HG02798 (cell line): ENCODE data around the gene ENTHD1.
"Not testable (repeated sequence)": the region's sequence is repeated elsewhere in the genome, so short reads cannot be mapped to it uniquely, and the experiment has no call there.

Experiments used
- ATAC-seq: cut with Tn5 transposase; IDR thresholded peaks from one replicate; pipeline ENCODE4 v1.9.1; 2021; ENCODE audit warnings: mild to moderate bottlenecking; ENCODE audit not compliant: unreplicated experiment, poor library complexity

ENTHD1 gene

DNA sequence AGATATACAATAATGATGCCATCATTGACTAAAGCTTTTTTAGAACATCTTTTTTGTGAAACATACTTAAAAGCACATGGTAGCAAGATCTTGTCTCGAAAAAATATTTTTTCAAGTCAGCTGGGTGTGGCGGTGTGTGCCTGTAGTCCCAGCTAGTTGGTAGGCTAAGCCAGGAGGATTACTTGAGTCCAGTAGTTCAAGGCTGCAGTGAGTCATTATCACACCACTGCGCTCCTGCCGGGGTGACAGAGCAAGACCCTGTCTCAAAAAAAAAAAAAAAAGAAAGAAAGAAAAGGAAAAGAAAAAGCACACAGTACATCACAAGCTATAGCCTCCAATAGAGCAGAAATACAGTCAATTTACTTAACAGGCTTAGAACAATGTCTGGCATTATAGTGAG, 37.0 kb downstream of the ENTHD1 start:
- no peak for ATAC-seq

DNA sequence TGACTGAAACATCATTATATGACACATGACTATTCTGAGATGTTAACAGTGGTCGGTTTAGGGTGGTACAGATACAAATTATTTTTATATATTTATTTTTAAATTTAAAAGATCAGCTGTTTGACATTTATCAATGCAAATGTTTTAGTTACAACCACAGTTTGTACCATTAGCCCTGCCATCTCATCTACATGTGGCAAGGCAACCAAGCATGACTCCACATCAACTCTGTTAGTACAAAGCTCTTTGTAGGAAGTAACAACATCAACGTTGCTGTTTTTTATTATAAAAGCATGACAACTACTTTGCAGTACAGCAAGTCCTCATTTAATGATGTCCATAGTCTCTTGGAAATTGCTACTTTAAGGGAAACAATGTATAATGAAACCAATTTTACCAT, 40.8 kb downstream of the ENTHD1 start:
- no peak for ATAC-seq

DNA sequence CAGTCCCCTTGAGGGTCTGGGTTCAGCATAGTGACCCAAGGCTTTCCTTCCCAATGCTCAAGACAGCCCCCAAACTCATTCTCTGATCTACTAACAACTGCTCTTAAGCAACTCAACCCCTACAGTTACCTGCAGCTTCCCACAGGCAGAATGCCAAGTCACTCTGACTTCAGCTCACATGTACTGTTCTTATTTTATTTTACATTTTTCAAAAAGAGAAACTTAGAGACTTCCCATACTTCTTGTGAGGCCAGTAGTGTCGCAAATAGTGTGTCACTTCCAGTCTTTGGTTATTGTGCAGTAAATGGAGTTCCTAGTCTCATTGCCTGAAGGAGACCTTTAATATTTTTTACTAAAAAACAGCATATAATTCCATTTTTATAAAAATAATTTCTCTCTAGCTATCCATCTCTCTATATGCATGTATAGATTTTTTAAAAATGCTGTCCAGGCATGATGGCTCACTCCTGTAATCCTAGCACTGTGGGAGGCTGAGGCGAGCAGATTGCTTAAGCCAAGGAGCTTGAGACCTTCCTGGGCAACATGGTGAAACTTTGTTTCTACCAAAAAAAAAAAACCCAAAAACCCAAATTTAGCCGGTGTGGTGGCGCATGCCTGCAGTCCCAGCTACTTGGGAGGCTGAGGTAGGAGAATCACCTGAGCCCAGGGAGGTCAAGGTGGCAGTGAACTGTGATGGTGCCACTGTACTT, 41.8 kb downstream of the ENTHD1 start:
- ATAC-seq: no peak

- no peak for ATAC-seq
Observed at GRCh38 chr22:39847477-39847876, 46.1 kb downstream of the ENTHD1 start.

DNA sequence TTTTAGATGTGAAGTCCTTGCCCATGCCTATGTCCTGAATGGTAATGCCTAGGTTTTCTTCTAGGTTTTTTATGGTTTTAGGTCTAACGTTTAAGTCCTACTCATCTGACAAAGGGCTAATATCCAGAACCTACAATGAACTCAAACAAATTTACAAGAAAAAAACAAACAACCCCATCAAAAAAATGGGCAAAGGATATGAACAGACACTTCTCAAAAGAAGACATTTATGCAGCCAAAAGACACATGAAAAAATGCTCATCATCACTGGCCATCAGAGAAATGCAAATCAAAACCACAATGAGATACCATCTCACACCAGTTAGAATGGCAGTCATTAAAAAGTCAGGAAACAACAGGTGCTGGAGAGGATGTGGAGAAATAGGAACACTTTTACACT, 47.0 kb downstream of the ENTHD1 start:
- not testable (repeated sequence) for ATAC-seq

DNA sequence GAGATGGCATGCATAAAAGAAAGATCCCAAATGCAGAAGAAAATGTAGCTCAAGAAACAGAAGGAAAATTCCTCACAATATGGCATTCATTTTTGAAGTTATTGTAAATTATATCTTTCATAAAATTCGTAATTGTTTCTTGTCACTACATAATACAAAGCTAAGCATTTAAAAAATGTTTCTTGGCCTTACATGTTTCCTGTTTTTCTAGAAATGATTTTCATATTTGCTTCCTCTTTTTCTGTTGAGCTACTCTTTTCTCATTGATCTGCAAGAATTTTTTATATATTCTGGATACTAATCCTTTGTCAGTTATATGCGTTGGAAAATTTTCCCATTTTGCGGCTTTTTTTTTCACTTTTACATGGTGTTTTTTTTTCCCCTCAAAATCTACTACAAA, 48.0 kb downstream of the ENTHD1 start:
- ATAC-seq: no peak

- no peak for ATAC-seq
Observed at GRCh38 chr22:39839917-39840510, 53.5 kb downstream of the ENTHD1 start.

DNA sequence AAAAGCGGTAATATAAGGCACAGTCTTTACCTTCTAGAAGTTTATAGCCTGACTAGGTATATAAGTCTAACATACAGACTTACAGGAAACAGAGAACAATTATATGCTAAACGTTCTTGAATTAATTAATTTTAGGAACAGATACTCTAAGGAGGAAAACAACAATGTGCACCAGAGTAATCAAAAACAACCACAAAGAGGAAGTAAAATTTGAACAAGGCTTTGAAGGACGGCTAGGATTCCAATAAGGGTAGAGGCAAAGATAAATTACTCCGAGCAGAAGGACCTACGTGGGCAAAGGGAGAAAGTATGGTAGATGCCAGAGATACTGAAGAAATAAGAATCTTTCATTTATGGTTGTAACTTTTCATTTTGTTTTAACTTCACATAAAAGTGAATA, 54.4 kb downstream of the ENTHD1 start:
- no peak for ATAC-seq

DNA sequence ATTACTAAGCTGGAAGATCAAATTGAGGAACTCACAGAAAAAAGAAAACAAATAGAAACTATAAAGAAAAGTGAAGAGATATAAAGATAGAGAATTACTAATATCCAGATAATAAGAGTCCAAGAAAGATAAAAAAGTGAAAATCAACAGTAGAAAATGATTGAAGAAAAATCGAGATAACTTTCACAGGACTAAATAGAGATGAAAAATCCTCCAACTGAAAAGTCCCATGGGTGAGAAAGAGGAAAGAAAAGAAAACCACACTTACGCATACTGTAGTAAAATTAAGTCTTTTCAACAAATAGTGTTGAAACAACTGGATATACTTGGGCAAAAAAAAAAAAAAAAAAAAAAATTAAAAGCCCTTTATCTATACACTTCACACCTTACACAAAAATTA, 60.0 kb downstream of the ENTHD1 start:
- no peak for ATAC-seq

DNA sequence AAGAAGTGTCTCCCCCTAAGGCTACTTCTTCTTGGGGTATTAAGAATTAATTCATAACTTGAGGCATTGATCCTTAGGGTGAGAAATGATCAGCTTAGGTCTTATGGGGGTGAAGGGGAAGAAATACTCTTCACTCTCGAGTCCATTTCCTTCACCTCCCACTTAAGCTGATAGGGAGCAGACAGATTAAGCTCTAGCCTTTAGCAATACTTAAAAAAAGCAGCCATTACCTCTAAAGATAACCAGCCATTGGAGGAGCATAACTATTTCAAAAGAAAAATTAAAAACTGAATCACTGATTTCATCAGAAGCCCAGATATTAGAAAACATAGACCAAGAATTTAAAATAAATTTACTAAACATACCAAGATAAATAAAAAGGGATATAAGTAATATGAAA, 60.5 kb downstream of the ENTHD1 start:
- ATAC-seq: no peak

- no peak for ATAC-seq
Observed at GRCh38 chr22:39832627-39833074, 60.9 kb downstream of the ENTHD1 start.

DNA sequence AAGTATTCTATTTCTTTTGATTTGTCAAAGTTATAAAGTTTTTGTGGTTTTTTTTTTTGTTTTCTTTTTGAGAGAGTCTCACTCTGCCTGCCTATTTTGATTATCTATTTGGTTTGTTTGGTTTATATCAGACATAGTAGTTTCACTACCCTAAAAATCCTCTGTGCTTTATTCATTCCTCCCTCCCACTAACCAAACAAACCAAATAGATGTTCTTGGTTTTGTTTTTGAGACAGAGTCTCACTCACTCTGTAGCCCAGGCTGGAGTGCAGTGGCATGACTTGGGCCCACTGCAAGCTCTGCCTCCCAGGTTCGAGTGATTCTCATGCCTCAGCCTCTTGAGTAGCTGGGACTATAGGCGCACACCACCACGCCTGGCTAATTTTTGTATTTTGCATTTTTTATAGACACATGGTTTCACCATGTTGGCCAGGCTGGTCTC, 67.9 kb downstream of the ENTHD1 start:
- no peak for ATAC-seq

DNA sequence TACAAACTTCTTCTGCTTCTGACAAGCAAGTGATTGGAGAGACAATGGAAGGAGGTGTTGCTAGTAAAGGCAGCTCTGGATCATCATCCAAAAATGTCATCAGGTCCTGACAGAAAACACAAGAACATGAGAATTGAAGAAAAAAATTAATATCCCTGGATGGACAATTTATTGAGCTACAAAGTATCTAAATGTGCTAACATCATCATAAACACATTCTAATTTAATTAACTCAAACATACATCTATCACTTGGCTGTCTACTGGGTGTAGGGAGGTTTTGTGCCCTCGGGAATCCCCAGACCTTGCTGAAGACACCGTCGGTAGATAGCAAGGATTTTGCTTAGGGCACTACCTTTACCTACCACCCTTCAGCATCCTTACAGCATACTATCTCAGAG, 72.6 kb downstream of the ENTHD1 start:
- no peak for ATAC-seq

DNA sequence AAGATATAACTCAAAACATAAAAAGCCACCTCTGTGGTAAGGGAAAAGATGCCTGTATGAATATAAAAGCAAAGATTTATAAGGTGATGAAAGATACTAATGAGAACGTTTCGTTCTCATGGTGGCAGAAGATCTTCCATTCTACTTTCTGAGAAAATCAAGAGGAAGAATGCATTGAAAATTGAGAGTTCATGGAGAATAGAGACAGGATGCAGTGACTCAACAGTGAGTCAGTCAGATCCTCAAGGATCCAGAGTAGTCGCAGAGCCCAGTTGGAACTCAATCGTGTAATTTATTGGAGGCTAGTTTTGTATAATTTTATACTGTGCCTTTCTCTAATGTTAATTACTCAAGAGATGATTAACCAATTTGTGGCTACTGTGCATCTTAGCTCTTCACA, 73.3 kb downstream of the ENTHD1 start:
- ATAC-seq: no peak

DNA sequence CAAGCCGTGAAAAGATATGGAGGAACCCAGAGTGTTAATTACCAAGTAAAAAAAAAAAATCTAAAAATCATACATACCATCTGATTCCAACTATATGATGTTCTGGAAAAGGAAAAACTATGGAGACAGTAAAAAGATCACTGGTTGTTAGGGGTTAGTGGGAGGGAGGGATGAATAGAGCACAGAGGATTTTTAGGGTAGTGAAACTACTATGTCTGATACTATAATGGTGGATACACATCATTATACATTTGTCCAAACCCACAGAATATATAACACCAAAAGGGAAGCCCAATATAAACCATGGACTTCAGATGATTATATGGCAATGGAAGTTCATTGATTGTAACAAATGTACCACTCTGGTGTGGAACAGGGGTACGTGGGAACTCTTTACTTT, 74.1 kb downstream of the ENTHD1 start:
- no peak for ATAC-seq

GRCh38 chr22:39818094-39818493, 75.5 kb downstream of the ENTHD1 start:
- ATAC-seq: no peak

DNA sequence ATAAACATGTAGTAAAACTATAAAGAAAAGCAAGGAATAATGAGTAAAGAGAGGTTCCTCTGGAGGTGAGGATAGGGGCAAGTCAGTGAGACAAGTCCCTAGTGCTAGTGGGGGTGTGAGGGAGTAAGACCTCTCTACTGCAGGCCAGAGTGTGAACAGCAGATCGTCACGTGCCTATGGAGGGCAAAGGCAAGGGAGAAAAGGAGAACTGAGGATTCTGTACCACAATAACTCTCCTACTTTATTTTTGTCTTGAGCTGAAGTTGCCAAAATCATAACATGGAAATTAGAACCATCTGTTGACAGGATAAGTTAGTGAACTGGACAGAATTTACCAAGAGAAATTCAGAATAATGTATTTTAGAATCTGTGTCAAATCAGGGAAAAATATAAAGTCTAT, 77.6 kb downstream of the ENTHD1 start:
- ATAC-seq: no peak

DNA sequence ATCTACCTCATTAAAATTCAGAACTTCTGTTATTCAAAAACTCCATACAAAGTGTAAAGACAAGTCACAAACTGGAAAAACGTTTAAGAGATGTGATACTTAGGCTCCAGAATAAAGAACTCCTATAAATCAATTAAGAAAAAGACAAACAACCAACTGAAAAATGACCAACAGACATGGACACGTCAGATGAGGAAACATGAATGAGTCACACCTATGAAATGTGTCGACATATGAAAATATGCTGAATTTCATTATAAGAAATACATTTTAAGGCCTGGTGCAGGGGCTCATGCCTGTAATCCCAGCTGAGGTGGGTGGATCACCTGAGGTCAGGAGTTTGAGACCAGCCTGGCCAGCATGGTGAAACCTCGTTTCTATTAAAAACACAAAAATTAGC, 78.7 kb downstream of the ENTHD1 start:
- no peak for ATAC-seq

- ATAC-seq: no peak
Observed at GRCh38 chr22:39809772-39810557, 83.6 kb downstream of the ENTHD1 start.

GRCh38 chr22:39808081-39808480, 85.5 kb downstream of the ENTHD1 start:
- no peak for ATAC-seq

DNA sequence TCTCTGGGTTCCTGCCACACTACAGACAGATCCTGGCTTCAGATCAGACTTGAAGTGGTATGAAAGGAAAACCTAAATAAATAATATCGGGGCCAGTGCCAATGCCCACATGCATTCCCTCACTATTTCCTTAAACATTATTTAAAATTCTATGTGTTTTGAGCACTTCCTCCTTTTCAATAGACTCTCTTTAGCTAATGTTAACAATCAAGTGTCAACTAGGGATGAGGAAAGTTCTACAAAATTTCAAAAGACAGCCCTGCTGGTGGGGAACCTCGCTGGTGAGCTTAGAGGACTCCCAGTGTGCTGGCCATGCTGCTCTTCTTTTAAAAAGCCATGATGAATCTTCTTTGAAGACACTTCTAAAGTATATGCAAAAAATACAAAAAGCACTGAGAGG, 87.5 kb downstream of the ENTHD1 start:
- ATAC-seq: no peak
